H1 (cell line): ENCODE measurements around the gene PTCH2. TPM values are rescaled to one million over a fixed set of nuclear protein-coding genes. Genes with fewer than 3 reads are reported as not detected.

ENCODE experiments used
- CTCF ChIA-PET: fragments of 300-600 bp; sonication (Branson Sonifier 250); formaldehyde crosslinking; loops from one replicate; lab custom pipeline; 2021; ENCODE audit not compliant: partially characterized antibody; lab: Charles Lee
- POLR2A ChIA-PET: fragments of 300-600 bp; sonication (Branson Sonifier 250); formaldehyde crosslinking; loops from one replicate; lab custom pipeline; 2021; ENCODE audit warnings: inconsistent platforms; ENCODE audit not compliant: partially characterized antibody; lab: Charles Lee
- DNase-seq, 2 experiments: peaks; one replicate each; pipeline versions ENCODE4 v3.0.0 to v3.0.0-alpha.2; 2010 to 2022; ENCODE audit warnings: low spot score in 2 of 2, low read depth in 1 of 2, mixed read lengths in 1 of 2
- FAIRE-seq: peaks from 2 replicates; lab custom pipeline; 2011; peaks lifted over from hg19 to GRCh38; lab: Jason Lieb, UNC
- H2AFZ ChIP-seq: 2 replicates; pipeline ENCODE4 v1.8.1; 2012; ENCODE audit warnings: low read length, inconsistent platforms
- H2AK5ac ChIP-seq: 2 replicates; pipeline ENCODE4 v1.6.1; 2013; ENCODE audit warnings: low read depth, low read length
- H2BK120ac ChIP-seq: replicated peaks from 2 replicates; pipeline ENCODE3; 2013; ENCODE audit warnings: low read depth, low read length, inconsistent platforms
- H2BK12ac ChIP-seq: 2 replicates; pipeline ENCODE4 v1.6.1; 2013; ENCODE audit warnings: low read depth, low read length
- H2BK15ac ChIP-seq: 2 replicates; pipeline ENCODE4 v1.6.1; 2013; ENCODE audit warnings: low read length
- H2BK20ac ChIP-seq: 2 replicates; pipeline ENCODE4 v1.6.1; 2013; ENCODE audit warnings: low read length
- H2BK5ac ChIP-seq: 2 replicates; pipeline ENCODE4 v1.6.1; 2013; ENCODE audit warnings: low read depth, low read length
- H3K14ac ChIP-seq: 2 replicates; pipeline ENCODE4 v1.6.1; 2013; ENCODE audit warnings: inconsistent platforms; ENCODE audit not compliant: insufficient read length
- H3K18ac ChIP-seq: 2 replicates; pipeline ENCODE4 v1.6.1; 2013; ENCODE audit warnings: low read length; ENCODE audit errors: extremely low read depth
- H3K23ac ChIP-seq: 2 replicates; pipeline ENCODE4 v1.6.1; 2013; ENCODE audit warnings: inconsistent platforms; ENCODE audit not compliant: insufficient read length
- H3K23me2 ChIP-seq: 2 replicates; pipeline ENCODE4 v1.6.1; 2013; ENCODE audit warnings: low read depth, low read length
- H3K27ac ChIP-seq: 2 replicates; pipeline ENCODE4 v1.6.1; 2011; ENCODE audit warnings: low read depth, low read length, inconsistent platforms
- H3K27me3 ChIP-seq, 4 experiments: replicated peaks in 1 of 4; 1 replicate in 1 of 4; 2 replicates in 3 of 4; pipeline versions ENCODE4 v1.6.1 to v1.8.1; 2011 to 2013; ENCODE audit warnings: low read length in 3 of 4, mild to moderate bottlenecking in 3 of 4, inconsistent platforms in 2 of 4, mixed read lengths in 2 of 4, moderate library complexity in 1 of 4; ENCODE audit not compliant: control insufficient read depth in 3 of 4, insufficient read depth in 3 of 4; ENCODE audit errors: extremely low read depth in 1 of 4
- H3K36me3 ChIP-seq, 4 experiments: 2 replicates each; pipeline versions ENCODE4 v1.6.1 to v1.8.1; 2011 to 2013; ENCODE audit warnings: mild to moderate bottlenecking in 4 of 4, low read length in 3 of 4, moderate library complexity in 2 of 4, control low read depth in 1 of 4, inconsistent platforms in 1 of 4; ENCODE audit not compliant: insufficient read depth in 4 of 4, control insufficient read depth in 2 of 4
- H3K4ac ChIP-seq: replicated peaks from 2 replicates; pipeline ENCODE3; 2013; ENCODE audit warnings: low read length, low read depth, mixed read lengths, inconsistent platforms; ENCODE audit not compliant: insufficient read length
- H3K4me1 ChIP-seq, 4 experiments: replicated peaks in 1 of 4; 1 replicate in 1 of 4; 2 replicates in 3 of 4; pipeline versions ENCODE4 v1.6.1 to v1.8.1; 2011 to 2013; ENCODE audit warnings: low read length in 3 of 4, inconsistent platforms in 2 of 4, mixed read lengths in 1 of 4; ENCODE audit not compliant: insufficient read depth in 4 of 4, control insufficient read depth in 3 of 4
- H3K4me2 ChIP-seq, 2 experiments: 2 replicates each; pipeline versions ENCODE4 v1.6.1 to v1.8.1; 2011 to 2013; ENCODE audit warnings: low read depth in 2 of 2, low read length in 2 of 2, control low read depth in 1 of 2, inconsistent platforms in 1 of 2, mild to moderate bottlenecking in 1 of 2; ENCODE audit not compliant: insufficient read depth in 1 of 2
- H3K4me3 ChIP-seq, 4 experiments: fragments of 200-600, 300-600 bp in 1 of 4; sonication (generic), shearing (Covaris generic), sonication (Bioruptor Twin) in 1 of 4; 2 replicates each; pipeline versions ENCODE4 v1.5.1 to v1.8.1; 2011 to 2016; ENCODE audit warnings: low read length in 4 of 4, low read depth in 3 of 4, control low read depth in 2 of 4, inconsistent platforms in 2 of 4, mild to moderate bottlenecking in 2 of 4, mixed read lengths in 1 of 4, moderate library complexity in 1 of 4; ENCODE audit not compliant: insufficient read depth in 2 of 4; ENCODE audit errors: extremely low read depth in 1 of 4
- H3K56ac ChIP-seq: replicated peaks from 2 replicates; pipeline ENCODE3; 2013; ENCODE audit warnings: low read depth, mild to moderate bottlenecking, mixed read lengths, low read length, inconsistent platforms; ENCODE audit not compliant: insufficient read length
- H3K79me1 ChIP-seq: 2 replicates; pipeline ENCODE4 v1.6.1; 2013; ENCODE audit warnings: low read depth, low read length, control low read depth
- H3K79me2 ChIP-seq, 2 experiments: 2 replicates each; pipeline versions ENCODE4 v1.6.1 to v1.8.1; 2012 to 2013; ENCODE audit warnings: low read length in 2 of 2, mild to moderate bottlenecking in 2 of 2, inconsistent platforms in 1 of 2; ENCODE audit not compliant: insufficient read depth in 2 of 2, control insufficient read depth in 1 of 2
- H3K9ac ChIP-seq, 4 experiments: replicated peaks in 1 of 4; 1 replicate in 1 of 4; 2 replicates in 3 of 4; pipeline versions ENCODE4 v1.6.1 to v1.8.1; 2011 to 2013; ENCODE audit warnings: low read depth in 3 of 4, low read length in 3 of 4, control low read depth in 2 of 4, mild to moderate bottlenecking in 2 of 4, moderate library complexity in 2 of 4, inconsistent platforms in 1 of 4; ENCODE audit errors: extremely low read depth in 1 of 4
- H3K9me3 ChIP-seq, 2 experiments: 2 replicates each; pipeline versions ENCODE4 v1.6.1 to v1.8.1; 2012 to 2013; ENCODE audit warnings: mild to moderate bottlenecking in 2 of 2, moderate library complexity in 2 of 2, control low read depth in 1 of 2, inconsistent platforms in 1 of 2, low read depth in 1 of 2, low read length in 1 of 2, mixed read lengths in 1 of 2; ENCODE audit not compliant: insufficient read depth in 2 of 2
- H4K20me1 ChIP-seq, 2 experiments: replicated peaks in 1 of 2; 2 replicates each; pipeline versions ENCODE3 to v1.8.1; 2011 to 2013; ENCODE audit warnings: inconsistent platforms in 2 of 2, low read length in 2 of 2, mild to moderate bottlenecking in 1 of 2; ENCODE audit not compliant: insufficient read depth in 2 of 2, control insufficient read depth in 1 of 2
- H4K5ac ChIP-seq: 2 replicates; pipeline ENCODE4 v1.6.1; 2013; ENCODE audit warnings: low read length, low read depth, mixed read lengths, inconsistent platforms; ENCODE audit not compliant: insufficient read length
- H4K8ac ChIP-seq: 2 replicates; pipeline ENCODE4 v1.8.0; 2013; ENCODE audit warnings: mild to moderate bottlenecking, moderate library complexity, low read length, inconsistent platforms; ENCODE audit not compliant: insufficient read depth; ENCODE audit errors: extremely low read depth
- H4K91ac ChIP-seq: replicated peaks from 2 replicates; pipeline ENCODE3; 2013; ENCODE audit warnings: low read length, mixed read lengths, inconsistent platforms; ENCODE audit not compliant: insufficient read length
- BRCA1 ChIP-seq: IDR thresholded peaks from 2 replicates; pipeline ENCODE4 v1.6.1; 2012; ENCODE audit warnings: low read depth, low read length, improper control_type of control experiment
- CEBPB ChIP-seq: IDR thresholded peaks from 2 replicates; pipeline ENCODE4 v1.6.1; 2012; ENCODE audit warnings: low read depth, low read length
- CREB1 ChIP-seq: IDR thresholded peaks from 2 replicates; pipeline ENCODE4 v1.6.1; 2012; ENCODE audit warnings: inconsistent platforms
- GABPA ChIP-seq: IDR thresholded peaks from 2 replicates; pipeline ENCODE4 v1.6.1; 2011; ENCODE audit warnings: mild to moderate bottlenecking, low read length, moderate library complexity, borderline replicate concordance; ENCODE audit not compliant: insufficient read depth
- NANOG ChIP-seq: IDR thresholded peaks from 2 replicates; pipeline ENCODE4 v1.6.1; 2011; ENCODE audit warnings: low read length, low read depth, mild to moderate bottlenecking, inconsistent platforms; ENCODE audit not compliant: insufficient read depth, poor library complexity, severe bottlenecking
- NRF1 ChIP-seq: IDR thresholded peaks from 2 replicates; pipeline ENCODE4 v1.6.1; 2011; ENCODE audit warnings: mild to moderate bottlenecking, low read depth, low read length, improper control_type of control experiment
- POLR2AphosphoS5 ChIP-seq: IDR thresholded peaks from 2 replicates; pipeline ENCODE4 v1.6.1; 2011; ENCODE audit warnings: low read depth, low read length
- RXRA ChIP-seq: IDR thresholded peaks from 2 replicates; pipeline ENCODE4 v1.6.1; 2011; ENCODE audit warnings: low read depth, mild to moderate bottlenecking, low read length, moderate library complexity; ENCODE audit not compliant: insufficient read depth
- SAP30 ChIP-seq: fragments of 300-600 bp; sonication (generic); IDR thresholded peaks from 2 replicates; pipeline ENCODE4 v1.7.1; 2012; ENCODE audit warnings: low read length, moderate library complexity, mild to moderate bottlenecking, inconsistent platforms; ENCODE audit not compliant: insufficient read depth, insufficient replicate concordance
- SIX5 ChIP-seq: IDR thresholded peaks from 2 replicates; pipeline ENCODE4 v1.6.1; 2011; ENCODE audit warnings: mild to moderate bottlenecking, low read depth, low read length
- SUZ12 ChIP-seq: fragments of 200-600 bp; sonication (generic); IDR thresholded peaks from 2 replicates; pipeline ENCODE4 v1.6.1; 2012; ENCODE audit warnings: mild to moderate bottlenecking, inconsistent platforms, low read length, moderate library complexity, mixed read lengths
- TEAD4 ChIP-seq: IDR thresholded peaks from 2 replicates; pipeline ENCODE4 v1.6.1; 2012; ENCODE audit warnings: low read depth, low read length, inconsistent platforms, mixed read lengths
- WGBS, 2 experiments: shearing (Covaris generic) in 1 of 2; methylation state at CpG; one replicate each; pipeline versions ENCODE4 v1.1.6 to v1.1.7; 2013 to 2015; ENCODE audit warnings: low lambda C conversion rate in 2 of 2, mixed read lengths in 2 of 2, inconsistent platforms in 1 of 2, low coverage in 1 of 2, missing lambda C conversion rate in 1 of 2; ENCODE audit not compliant: insufficient replicate concordance in 2 of 2, insufficient coverage in 1 of 2, insufficient read length in 1 of 2; ENCODE audit errors: extremely low coverage in 1 of 2, missing lambda C conversion rate in 1 of 2; 5-methylcytosine and 5-hydroxymethylcytosine counted together
- polyA plus RNA-seq, 7 experiments: library from polyadenylated mRNA; depleted of rRNA in 3 of 7; stranded (reverse) in 5 of 7; unstranded in 2 of 7; fragments of >200 nt in 5 of 7; fragments of 200-250 nt in 2 of 7; gene quantifications; 1 replicate in 5 of 7; 2 replicates in 1 of 7; 4 replicates in 1 of 7; pipeline versions ENCODE4 v1.2.1 to v1.2.3, GENCODE V29; 2011 to 2013; ENCODE audit warnings: missing spikeins in 2 of 7, mixed read lengths in 2 of 7
- total RNA-seq: library from RNA; stranded (reverse); fragmentation: NEBNext Ultra II Directional; extraction: Animal tissue kit (Norgen Biotek cat#: 25700); gene quantifications from 2 replicates; pipeline ENCODE4 v1.2.1, GENCODE V29; 2021

PTCH2 gene
- total and polyA plus RNA-seq, 2 of the 8 experiments (the other 6 are each of a cell fraction or from before 2014, with no cell fraction given), result 0.35 to 1.2 TPM

DNA sequence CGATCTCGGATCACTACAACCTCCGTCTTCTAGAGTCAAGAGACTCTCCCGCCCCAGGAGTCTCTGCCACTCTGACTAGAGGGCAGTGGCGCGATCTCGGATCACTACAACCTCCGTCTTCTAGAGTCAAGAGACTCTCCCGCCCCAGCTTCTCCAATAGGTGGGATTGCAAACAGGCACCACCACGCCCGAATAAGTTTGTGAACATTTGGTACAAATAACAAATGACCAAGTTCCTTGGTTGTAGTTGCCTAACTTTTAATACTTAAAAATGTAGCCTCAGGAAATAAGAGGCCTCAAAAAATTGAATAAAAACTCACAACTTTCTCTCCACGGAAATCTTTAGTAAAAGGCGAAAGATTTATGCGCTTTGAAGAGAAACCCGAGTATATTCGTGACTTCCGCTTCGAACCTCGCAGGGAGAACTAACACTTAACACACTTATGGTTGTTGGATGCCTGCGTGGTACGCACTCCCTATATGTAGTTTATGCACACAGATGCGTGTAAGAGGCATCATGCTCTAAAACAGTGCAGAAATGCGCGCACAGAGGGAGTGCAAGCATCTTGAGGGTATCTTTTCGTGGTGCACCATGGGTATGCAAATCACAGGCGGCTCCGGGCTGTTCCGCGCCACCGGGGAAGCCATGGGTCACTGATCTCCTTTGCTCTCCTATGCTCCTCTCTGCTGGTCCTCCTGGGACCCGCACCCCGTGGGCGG, 23.3 kb downstream of the PTCH2 start:
- DNase-seq (peak; percentile 79 to 91), FAIRE-seq (peak; percentile 93)
- Histone ChIP-seq H3K4ac (peak overlapping the region; percentile 98), H2BK12ac (peak overlapping the region; percentile 77), H3K9me3 (no peaks in the 10 kb centered on the region), H4K5ac (peak overlapping the region; percentile 96), H3K79me2 (no peaks in the 10 kb centered on the region), H4K8ac (peak overlapping the region; percentile 100; the same call in 1 of the 2 replicates), H3K27ac (peak overlapping the region; percentile 100), H2BK20ac (peak overlapping the region; percentile 93), H4K91ac (peak overlapping the region; percentile 100), H3K27me3 (no peaks in the 10 kb centered on the region; a peak in 2 of 7 replicates), H3K4me1 (peaks cover 2 to 5% (median 3%) of the 10 kb centered on the region in 4 experiments; a peak in 5 of 7 replicates), H3K36me3 (no peaks in the 10 kb centered on the region), H3K23me2 (peaks cover 7% of the 10 kb centered on the region), H2AFZ (peak overlapping the region; percentile 98), H3K4me3 (peak overlapping the region; percentile 40 to 64 (median 47)), H2AK5ac (peak overlapping the region; percentile 97; the same call in 1 of the 2 replicates), H2BK120ac (peak overlapping the region; percentile 100), H2BK15ac (peak overlapping the region; percentile 66; the same call in 1 of the 2 replicates), H3K23ac (peak overlapping the region; percentile 100), H3K4me2 (peak overlapping the region; percentile 66 to 84), H3K56ac (peak overlapping the region; percentile 87), H3K79me1 (no peaks in the 10 kb centered on the region), H4K20me1 (no peaks in the 10 kb centered on the region), H3K14ac (peak overlapping the region; percentile 100), H3K9ac (peak overlapping the region; percentile 93 to 100 (median 98)), H2BK5ac (peak overlapping the region; percentile 100), H3K18ac (peak overlapping the region; percentile 95)
- 3% methylated on average over 33 of the region's 33 CpGs; no CpG with 5 or more reads in 1 of the 2 experiments for WGBS, 2 experiments
- POLR2A ChIA-PET, result interaction anchor here (0.6 to 16.6 kb wide), 74 partner anchors 10 to 1738 kb away, joined by 3 to 547 read pairs (median 3); partner anchors contain the start of genes BEST4, BTBD19, CCDC163 and DYNLT4
- CTCF ChIA-PET, result interaction anchor here (0.7 to 5.3 kb wide), 20 partner anchors 11 to 198 kb away, joined by 3 to 25 read pairs (median 6); partner anchors contain the start of genes BEST4, BTBD19, DYNLT4 and HECTD3
- no peak for TF ChIP-seq NANOG
- no peak; the same call in 1 of the 2 replicates for TF ChIP-seq BRCA1
- 0 out of 2 replicates have a peak, but pooled peaks have one; percentile 1 for TF ChIP-seq CREB1
- TF ChIP-seq CEBPB, result 0 out of 2 replicates have a peak, but pooled peaks have one; percentile 4
- no peak for TF ChIP-seq RXRA
- TF ChIP-seq SIX5, result no peak
- peak; percentile 82 for TF ChIP-seq TEAD4
- TF ChIP-seq NRF1, result no peak
- TF ChIP-seq SUZ12, result no peak
- peak; percentile 100 for TF ChIP-seq POLR2AphosphoS5
- no peak for TF ChIP-seq SAP30
- no peak; the same call in 1 of the 2 replicates for TF ChIP-seq GABPA
